ENCODE results near the gene CTDNEP1. TPM values are rescaled to one million over a fixed set of nuclear protein-coding genes. Genes with fewer than 3 reads are reported as not detected.

The CTDNEP1 gene
- total and polyA plus RNA-seq, 9 donors, result 42.3 to 256 (median 123) TPM

GRCh38 chr17:7294614-7295153, 43.1 kb upstream of the CTDNEP1 start, which contains the start of gene YBX2:
Gene YBX2, minus strand, starts transcription at chr17:7294639. Its CDS starts 139 bp downstream, at chr17:7294500.
- H3K36me3 ChIP-seq, result no peaks in the 10 kb centered on the region
- peak in 4 of 5 donors; percentile 34 to 67 (median 60) for DNase-seq
- no peak within 1 kb of the TSS for H3K27ac ChIP-seq
- H3K4me1 ChIP-seq (ENCODE audit: insufficient read depth), result peaks cover 9% of the 10 kb centered on the region
- intact Hi-C loops (cut with DNase I), result loop anchor here in 3 of 4 donors (2.0 to 5.0 kb wide), 3 partner anchors 14 to 252 kb away; partner anchors contain the start of genes SLC16A11 (in 1 of the 3) and SLC2A4 (in 1 of the 3)
- H3K9me3 ChIP-seq, result no peaks in the 10 kb centered on the region
- TF ChIP-seq CTCF (IDR thresholded peaks at IDR 0.05) (no peak), POLR2A (IDR thresholded peaks at IDR 0.05) (no peak), EP300 (IDR thresholded peaks at IDR 0.05) (no peak)
- peaks cover 3% of the 10 kb centered on the region for H3K27me3 ChIP-seq
- peak within 1 kb of the TSS; percentile 6 for H3K4me3 ChIP-seq
- 1 to 2% (median 1%) methylated on average over 34 to 57 of the region's 57 CpGs for WGBS, 3 donors

- WGBS, 3 donors, result 3 to 6% (median 5%) methylated on average over 46 to 75 of the region's 75 CpGs
- DNase-seq, result no peak
Observed at GRCh38 chr17:7293816-7294613, 42.5 kb upstream of the CTDNEP1 start.

GRCh38 chr17:7293159-7293558, 41.6 kb upstream of the CTDNEP1 start:
- Histone ChIP-seq H3K27ac (no peak overlapping the region), H3K4me1 (ENCODE audit: insufficient read depth) (peaks cover 9% of the 10 kb centered on the region), H3K27me3 (peaks cover 3% of the 10 kb centered on the region), H3K9me3 (no peaks in the 10 kb centered on the region), H3K4me3 (no peak overlapping the region), H3K36me3 (no peaks in the 10 kb centered on the region)
- 26 to 48% (median 43%) methylated on average over 11 of the region's 11 CpGs for WGBS, 3 donors
- intact Hi-C loops (cut with DNase I), result loop anchor here in 1 of 4 donors (5.0 kb wide), 1 partner anchor 251 kb away; the partner anchor contains the start of gene SLC16A11
- DNase-seq, result peak in 1 of 5 donors; percentile 58
- TF ChIP-seq CTCF (IDR thresholded peaks at IDR 0.05) (no peak), POLR2A (IDR thresholded peaks at IDR 0.05) (no peak), EP300 (IDR thresholded peaks at IDR 0.05) (no peak)

More at GRCh38 chr17:7293816-7294613, 42.5 kb upstream of the CTDNEP1 start:
- intact Hi-C loops (cut with DNase I), result loop anchor here in 2 of 4 donors (2.0 to 5.0 kb wide), 2 partner anchors 13 to 252 kb away; partner anchors contain the start of genes SLC16A11 (in 1 of the 2) and SLC2A4 (in 1 of the 2)
- Histone ChIP-seq H3K27me3 (peaks cover 3% of the 10 kb centered on the region), H3K36me3 (no peaks in the 10 kb centered on the region), H3K9me3 (no peaks in the 10 kb centered on the region), H3K4me1 (ENCODE audit: insufficient read depth) (peaks cover 9% of the 10 kb centered on the region), H3K4me3 (peak overlapping the region; percentile 6), H3K27ac (no peak overlapping the region)
- TF ChIP-seq CTCF (IDR thresholded peaks at IDR 0.05) (no peak), POLR2A (IDR thresholded peaks at IDR 0.05) (no peak), EP300 (IDR thresholded peaks at IDR 0.05) (no peak)

- 16 to 20% (median 19%) methylated on average over 6 of the region's 6 CpGs for WGBS, 3 donors
- Histone ChIP-seq H3K4me1 (ENCODE audit: insufficient read depth) (peaks cover 9% of the 10 kb centered on the region), H3K27ac (no peak overlapping the region), H3K36me3 (no peaks in the 10 kb centered on the region), H3K4me3 (no peak overlapping the region), H3K9me3 (no peaks in the 10 kb centered on the region), H3K27me3 (peaks cover 3% of the 10 kb centered on the region)
- TF ChIP-seq POLR2A (IDR thresholded peaks at IDR 0.05) (no peak), CTCF (IDR thresholded peaks at IDR 0.05) (no peak), EP300 (IDR thresholded peaks at IDR 0.05) (no peak)
- DNase-seq, result peak in 1 of 5 donors; percentile 73
- intact Hi-C loops (cut with DNase I), result loop anchor here in 1 of 4 donors (5.0 kb wide), 1 partner anchor 250 kb away; the partner anchor contains the start of gene SLC16A11
Observed at GRCh38 chr17:7292729-7293128, 41.2 kb upstream of the CTDNEP1 start.

Data from ovary (tissue), 9 donors.